B cell (primary cell): ENCODE data around the gene ATP5ME. TPM values are rescaled to one million over a fixed set of nuclear protein-coding genes. Genes with fewer than 3 reads are reported as not detected.

Source experiments
- ATAC-seq: fragments of 200-7000 bp; cut with Tn5 transposase; one replicate; pipeline ENCODE4 v1.10.0; 2021; ENCODE audit warnings: low read depth, mild to moderate bottlenecking, moderate number of reproducible peaks, moderate library complexity
- CTCF ChIA-PET: fragments of 350-600 bp; sonication (Branson Sonifier 250); formaldehyde crosslinking; loops from one replicate; lab custom pipeline; 2021; ENCODE audit warnings: antibody characterized with exemption, inconsistent platforms; lab: Charles Lee
- POLR2A ChIA-PET: fragments of 350-600 bp; sonication (Branson Sonifier 250); formaldehyde crosslinking; loops from one replicate; lab custom pipeline; 2021; ENCODE audit warnings: antibody characterized with exemption; lab: Charles Lee
- DNase-seq: peaks from one replicate; pipeline ENCODE4 v3.0.0; 2013
- H2AFZ ChIP-seq: 2 replicates; pipeline ENCODE4 v1.6.1; 2012; ENCODE audit warnings: mild to moderate bottlenecking, low read depth, low read length; ENCODE audit not compliant: insufficient read depth, poor library complexity, severe bottlenecking
- H3K27ac ChIP-seq, 2 donors: 1 replicate in 1 of 2; 2 replicates in 1 of 2; pipeline ENCODE4 v1.5.1; 2012 to 2013; ENCODE audit warnings: low read length in 2 of 2, mild to moderate bottlenecking in 2 of 2, moderate library complexity in 1 of 2
- H3K27me3 ChIP-seq, 4 experiments: fragments of 200-600 bp in 1 of 4; sonication (generic) in 1 of 4; replicated peaks in 1 of 4; 1 replicate in 2 of 4; 2 replicates in 2 of 4; pipeline versions ENCODE4 v1.6.1 to v1.7.0; 2013 to 2016; ENCODE audit warnings: low read length in 3 of 4, mild to moderate bottlenecking in 2 of 4, mixed read lengths in 1 of 4, moderate library complexity in 1 of 4; ENCODE audit not compliant: insufficient read depth in 4 of 4, control insufficient read depth in 3 of 4; ENCODE audit errors: control extremely low read depth in 1 of 4
- H3K36me3 ChIP-seq, 2 experiments: replicated peaks in 1 of 2; 1 replicate in 1 of 2; 2 replicates in 1 of 2; pipeline versions ENCODE4 v1.6.1 to v1.7.1; 2013; ENCODE audit warnings: low read length in 1 of 2; ENCODE audit not compliant: insufficient read depth in 2 of 2, control insufficient read depth in 1 of 2; ENCODE audit errors: control extremely low read depth in 1 of 2, extremely low read depth in 1 of 2
- H3K4me1 ChIP-seq, 2 donors: fragments of 200-600 bp in 1 of 2; sonication (generic) in 1 of 2; 1 replicate in 1 of 2; 2 replicates in 1 of 2; pipeline versions ENCODE4 v1.5.1 to v1.6.1; 2013 to 2017; ENCODE audit warnings: low read length in 2 of 2; ENCODE audit not compliant: control insufficient read depth in 2 of 2, insufficient read depth in 2 of 2
- H3K4me2 ChIP-seq: replicated peaks from 2 replicates; pipeline ENCODE3; 2012; ENCODE audit warnings: mild to moderate bottlenecking, low read depth, low read length; ENCODE audit not compliant: poor library complexity, severe bottlenecking
- H3K4me3 ChIP-seq, 5 experiments: fragments of 200-600 bp in 1 of 5; sonication (generic) in 1 of 5; 1 replicate in 3 of 5; 2 replicates in 2 of 5; pipeline versions ENCODE4 v1.5.1 to v1.7.0; 2011 to 2016; ENCODE audit warnings: low read length in 4 of 5, mild to moderate bottlenecking in 4 of 5, low read depth in 2 of 5, control low read depth in 1 of 5, moderate library complexity in 1 of 5; ENCODE audit not compliant: insufficient read depth in 1 of 5; ENCODE audit errors: control extremely low read depth in 1 of 5, extremely low read depth in 1 of 5
- H3K79me2 ChIP-seq: fragments of 200-600 bp; sonication (generic); one replicate; pipeline ENCODE4 v1.6.0; 2016; ENCODE audit warnings: low read length; ENCODE audit not compliant: control insufficient read depth, insufficient read depth
- H3K9ac ChIP-seq: fragments of 200-600 bp; sonication (generic); 2 replicates; pipeline ENCODE4 v1.6.1; 2017; ENCODE audit warnings: mild to moderate bottlenecking, low read length, moderate library complexity
- H3K9me3 ChIP-seq, 3 donors: one replicate each; pipeline versions ENCODE4 v1.6.1 to v1.7.1; 2013; ENCODE audit warnings: low read length in 2 of 3; ENCODE audit not compliant: control insufficient read depth in 2 of 3, insufficient read depth in 1 of 3; ENCODE audit errors: control extremely low read depth in 1 of 3
- H4K20me1 ChIP-seq: 2 replicates; pipeline ENCODE4 v1.6.0; 2012; ENCODE audit warnings: mild to moderate bottlenecking, low read length; ENCODE audit not compliant: insufficient read depth, control insufficient read depth, poor library complexity, severe bottlenecking
- H3K27ac Mint-ChIP-seq: one replicate; pipeline ENCODE4 v1.8.0; 2021; ENCODE audit warnings: mixed read lengths
- H3K27me3 Mint-ChIP-seq: one replicate; pipeline ENCODE4 v1.8.0; 2021; ENCODE audit warnings: mixed read lengths
- H3K4me1 Mint-ChIP-seq: one replicate; pipeline ENCODE4 v1.8.0; 2021; ENCODE audit warnings: mixed read lengths
- H3K4me3 Mint-ChIP-seq: one replicate; pipeline ENCODE4 v1.8.0; 2021; ENCODE audit warnings: mixed read lengths
- H3K9me3 Mint-ChIP-seq: one replicate; pipeline ENCODE4 v1.8.0; 2022; ENCODE audit warnings: mixed read lengths; ENCODE audit not compliant: insufficient read depth
- EZH2 ChIP-seq: IDR thresholded peaks from 2 replicates; pipeline ENCODE4 v1.6.1; 2012; ENCODE audit warnings: borderline replicate concordance, low read depth, mild to moderate bottlenecking, moderate library complexity, low read length; ENCODE audit not compliant: insufficient read depth, poor library complexity, severe bottlenecking
- WGBS: methylation state at CpG from one replicate; pipeline ENCODE4 v1.1.5; 2013; ENCODE audit warnings: missing lambda C conversion rate; ENCODE audit not compliant: insufficient coverage; 5-methylcytosine and 5-hydroxymethylcytosine counted together
- intact Hi-C: fragments of 100-400 bp; cut with micrococcal nuclease; formaldehyde crosslinking; loops from one replicate; pipeline ENCODE4 v1.10.0; 2022
- polyA plus RNA-seq: library from polyadenylated mRNA; depleted of rRNA; stranded (reverse); fragments of >200 nt; gene quantifications from 2 replicates; pipeline ENCODE4 v1.2.3, GENCODE V29; 2012
- total RNA-seq, 2 donors: library from RNA; stranded (reverse); fragments of 120-200 nt in 1 of 2; gene quantifications; 1 replicate in 1 of 2; 2 replicates in 1 of 2; pipeline versions ENCODE4 v1.2.3 to v1.2.4, GENCODE V29; 2013 to 2022
- TF ChIP-seq, protein P1 (sequence below): fragments of 200-600 bp; IDR thresholded peaks from one replicate; pipeline ENCODE4 v1.8.0; 2022; ENCODE audit warnings: antibody characterized with exemption, mild to moderate bottlenecking

The ATP5ME gene
- total and polyA plus RNA-seq, 2 donors (not counting 1 experiment from before 2014, with no cell fraction given), result 129 to 153 TPM

GRCh38 chr4:692771-693554 is 18.9 kb upstream of the ATP5ME start:
- no peak for ATAC-seq
- Histone ChIP-seq H3K4me1 (peaks cover 12 to 14% of the 10 kb centered on the region in 2 donors), H3K4me3 (no peak overlapping the region), H3K9ac (no peak overlapping the region), H4K20me1 (no peaks in the 10 kb centered on the region), H3K27me3 (peaks cover 0 to 14% (median under 1%) of the 10 kb centered on the region in 4 experiments), H3K79me2 (no peaks in the 10 kb centered on the region), H3K27ac (no peak overlapping the region), H2AFZ (no peak overlapping the region), H3K4me2 (no peak overlapping the region), H3K36me3 (no peaks in the 10 kb centered on the region), H3K9me3 (peaks cover 0 to 3% (median 0%) of the 10 kb centered on the region in 3 donors)
- H3K27me3 Mint-ChIP-seq, result peaks cover 3% of the 10 kb centered on the region
- intact Hi-C loops, result no loop called here
- peaks cover under 1% of the 10 kb centered on the region for H3K4me1 Mint-ChIP-seq
- no peak for TF ChIP-seq EZH2
- TF ChIP-seq, protein P1, sequence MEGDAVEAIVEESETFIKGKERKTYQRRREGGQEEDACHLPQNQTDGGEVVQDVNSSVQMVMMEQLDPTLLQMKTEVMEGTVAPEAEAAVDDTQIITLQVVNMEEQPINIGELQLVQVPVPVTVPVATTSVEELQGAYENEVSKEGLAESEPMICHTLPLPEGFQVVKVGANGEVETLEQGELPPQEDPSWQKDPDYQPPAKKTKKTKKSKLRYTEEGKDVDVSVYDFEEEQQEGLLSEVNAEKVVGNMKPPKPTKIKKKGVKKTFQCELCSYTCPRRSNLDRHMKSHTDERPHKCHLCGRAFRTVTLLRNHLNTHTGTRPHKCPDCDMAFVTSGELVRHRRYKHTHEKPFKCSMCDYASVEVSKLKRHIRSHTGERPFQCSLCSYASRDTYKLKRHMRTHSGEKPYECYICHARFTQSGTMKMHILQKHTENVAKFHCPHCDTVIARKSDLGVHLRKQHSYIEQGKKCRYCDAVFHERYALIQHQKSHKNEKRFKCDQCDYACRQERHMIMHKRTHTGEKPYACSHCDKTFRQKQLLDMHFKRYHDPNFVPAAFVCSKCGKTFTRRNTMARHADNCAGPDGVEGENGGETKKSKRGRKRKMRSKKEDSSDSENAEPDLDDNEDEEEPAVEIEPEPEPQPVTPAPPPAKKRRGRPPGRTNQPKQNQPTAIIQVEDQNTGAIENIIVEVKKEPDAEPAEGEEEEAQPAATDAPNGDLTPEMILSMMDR, result no peak
- H3K4me3 Mint-ChIP-seq, result no peak overlapping the region
- ChIA-PET CTCF (no interaction called here), POLR2A (no interaction called here)
- DNase-seq, result no peak
- H3K27ac Mint-ChIP-seq, result no peak overlapping the region
- WGBS, result 87% methylated on average over 28 of the region's 32 CpGs
- no peaks in the 10 kb centered on the region for H3K9me3 Mint-ChIP-seq

DNA sequence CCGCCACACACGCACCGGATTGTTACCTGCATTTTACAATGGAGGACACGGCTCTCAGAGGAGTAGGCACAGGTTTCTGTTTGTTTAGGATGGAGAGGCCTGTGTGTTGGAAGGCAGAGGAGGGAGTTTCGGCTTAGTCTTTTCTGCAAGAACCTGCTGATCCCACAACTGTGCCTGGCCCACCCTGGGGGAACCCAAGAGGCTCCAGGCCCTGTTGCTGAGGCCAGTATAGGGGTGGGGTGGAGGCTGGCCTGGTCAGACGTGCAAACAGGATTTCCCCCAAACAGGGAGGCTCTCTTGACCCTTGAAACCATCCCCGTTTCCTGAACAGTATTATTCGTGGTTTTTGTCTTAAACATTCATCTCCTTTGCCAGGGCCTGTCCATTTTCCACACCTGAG is 15.6 kb upstream of the ATP5ME start:
- Histone ChIP-seq H3K9me3 (peaks cover 0 to 3% (median 0%) of the 10 kb centered on the region in 3 donors), H3K79me2 (no peaks in the 10 kb centered on the region), H3K27me3 (peaks cover 0 to 23% (median 2%) of the 10 kb centered on the region in 4 experiments), H3K4me3 (no peak overlapping the region), H4K20me1 (no peaks in the 10 kb centered on the region), H3K36me3 (no peaks in the 10 kb centered on the region), H3K4me1 (peaks cover 12 to 14% of the 10 kb centered on the region in 2 donors), H3K9ac (no peak overlapping the region), H3K27ac (no peak overlapping the region), H2AFZ (peak overlapping the region; percentile 73), H3K4me2 (peak overlapping the region; percentile 83)
- ChIA-PET CTCF (interaction anchor here (0.6 kb wide), 1 partner anchor 9 kb away, joined by 3 read pairs; no protein-coding TSS in a partner anchor), POLR2A (no interaction called here)
- H3K9me3 Mint-ChIP-seq, result no peaks in the 10 kb centered on the region
- H3K4me3 Mint-ChIP-seq, result peak overlapping the region; percentile 34
- DNase-seq (no peak), ATAC-seq (no peak)
- H3K27ac Mint-ChIP-seq, result no peak overlapping the region
- 92% methylated on average over 6 of the region's 8 CpGs for WGBS
- peaks cover 6% of the 10 kb centered on the region for H3K4me1 Mint-ChIP-seq
- TF ChIP-seq, protein P1, result no peak
- no peak for TF ChIP-seq EZH2
- intact Hi-C loops, result no loop called here
- H3K27me3 Mint-ChIP-seq, result peaks cover 16% of the 10 kb centered on the region
